ENCODE results near the gene MTAP.

The MTAP gene

DNA sequence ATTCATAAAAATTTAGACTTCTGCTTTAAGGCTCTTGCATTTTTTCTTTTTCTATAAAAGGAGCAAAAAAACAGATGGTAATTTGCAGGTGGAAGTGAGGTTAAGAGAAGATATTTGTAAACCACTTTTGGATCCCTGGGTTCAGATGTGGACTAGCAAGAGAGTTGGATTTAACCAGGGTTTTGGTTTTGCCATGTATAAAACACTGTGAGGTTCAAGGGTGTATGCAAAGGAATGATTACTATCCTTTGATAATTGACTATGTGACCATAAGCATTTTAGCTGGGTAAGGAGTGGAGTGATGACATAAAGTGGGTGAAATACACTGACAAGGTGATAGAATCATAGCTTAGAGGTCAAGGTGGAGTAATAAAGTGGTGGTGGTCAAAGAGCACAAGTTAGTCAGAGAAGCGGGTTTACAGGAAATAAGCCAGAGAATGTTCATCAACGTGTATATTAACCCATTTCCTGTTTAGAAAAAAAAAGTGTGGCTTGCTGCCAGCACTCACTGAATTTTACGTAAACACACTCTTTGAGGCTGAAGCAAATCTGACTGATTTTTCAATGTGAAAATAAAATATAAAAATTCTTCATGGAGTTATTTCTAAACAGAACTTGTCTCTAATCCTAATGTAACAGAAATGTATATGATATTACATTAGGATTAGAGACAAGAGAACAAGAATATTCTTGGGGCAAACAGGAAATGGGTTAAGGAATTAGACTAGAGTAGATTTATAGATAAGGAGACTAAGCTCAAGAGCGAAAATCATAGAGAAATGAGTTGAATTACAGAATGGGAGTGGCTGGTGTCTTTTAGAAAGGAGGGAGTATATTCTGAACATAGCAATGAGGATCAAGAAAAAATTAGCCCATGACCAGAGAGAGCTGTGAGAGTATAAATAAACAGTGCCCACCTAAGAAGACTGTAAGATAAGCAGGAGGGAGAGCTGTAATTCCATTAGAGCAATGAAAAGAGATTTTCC is 117.2 kb downstream of the MTAP start:
- H3K36me3 ChIP-seq (ENCODE audit: control insufficient read depth, insufficient read depth, low read length), result no peaks in the 10 kb centered on the region
- no peaks in the 10 kb centered on the region for H3K27me3 ChIP-seq (replicated peaks; ENCODE audit: control insufficient read depth, insufficient read depth, low read length)
- TF ChIP-seq, protein P1, sequence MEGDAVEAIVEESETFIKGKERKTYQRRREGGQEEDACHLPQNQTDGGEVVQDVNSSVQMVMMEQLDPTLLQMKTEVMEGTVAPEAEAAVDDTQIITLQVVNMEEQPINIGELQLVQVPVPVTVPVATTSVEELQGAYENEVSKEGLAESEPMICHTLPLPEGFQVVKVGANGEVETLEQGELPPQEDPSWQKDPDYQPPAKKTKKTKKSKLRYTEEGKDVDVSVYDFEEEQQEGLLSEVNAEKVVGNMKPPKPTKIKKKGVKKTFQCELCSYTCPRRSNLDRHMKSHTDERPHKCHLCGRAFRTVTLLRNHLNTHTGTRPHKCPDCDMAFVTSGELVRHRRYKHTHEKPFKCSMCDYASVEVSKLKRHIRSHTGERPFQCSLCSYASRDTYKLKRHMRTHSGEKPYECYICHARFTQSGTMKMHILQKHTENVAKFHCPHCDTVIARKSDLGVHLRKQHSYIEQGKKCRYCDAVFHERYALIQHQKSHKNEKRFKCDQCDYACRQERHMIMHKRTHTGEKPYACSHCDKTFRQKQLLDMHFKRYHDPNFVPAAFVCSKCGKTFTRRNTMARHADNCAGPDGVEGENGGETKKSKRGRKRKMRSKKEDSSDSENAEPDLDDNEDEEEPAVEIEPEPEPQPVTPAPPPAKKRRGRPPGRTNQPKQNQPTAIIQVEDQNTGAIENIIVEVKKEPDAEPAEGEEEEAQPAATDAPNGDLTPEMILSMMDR (IDR thresholded peaks at IDR 0.05; ENCODE audit: insufficient read depth, low read length, poor library complexity, severe bottlenecking), result no peak
- no peak for DNase-seq (ENCODE audit: extremely low read depth, insufficient read length)
- H3K4me3 ChIP-seq (replicated peaks; ENCODE audit: low read depth, low read length), result no peak overlapping the region

DNA sequence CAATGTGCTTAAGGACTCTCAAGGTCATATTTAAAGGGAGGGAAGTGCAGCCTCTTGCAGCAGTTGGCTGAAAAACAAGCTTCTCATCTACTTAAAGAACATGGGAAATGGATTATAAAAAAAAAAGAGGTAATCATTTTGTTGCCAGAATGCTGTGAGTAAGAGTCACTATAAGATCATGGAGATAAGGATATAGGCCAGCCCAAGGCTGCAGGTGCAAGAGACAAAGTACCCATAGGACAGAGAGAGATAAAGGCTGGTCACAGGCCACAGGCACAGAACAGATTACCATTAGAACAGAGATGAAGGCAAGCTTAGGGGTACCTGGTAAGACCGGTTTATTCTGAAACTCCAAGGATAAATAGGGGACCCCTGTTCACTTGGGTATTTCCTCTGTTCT is 121.3 kb downstream of the MTAP start:
- TF ChIP-seq, protein P1 (IDR thresholded peaks at IDR 0.05; ENCODE audit: insufficient read depth, low read length, poor library complexity, severe bottlenecking), result no peak
- Histone ChIP-seq H3K36me3 (ENCODE audit: control insufficient read depth, insufficient read depth, low read length) (no peaks in the 10 kb centered on the region), H3K4me3 (replicated peaks; ENCODE audit: low read depth, low read length) (no peak overlapping the region), H3K27me3 (replicated peaks; ENCODE audit: control insufficient read depth, insufficient read depth, low read length) (no peaks in the 10 kb centered on the region)
- no peak for DNase-seq (ENCODE audit: extremely low read depth, insufficient read length)

DNA sequence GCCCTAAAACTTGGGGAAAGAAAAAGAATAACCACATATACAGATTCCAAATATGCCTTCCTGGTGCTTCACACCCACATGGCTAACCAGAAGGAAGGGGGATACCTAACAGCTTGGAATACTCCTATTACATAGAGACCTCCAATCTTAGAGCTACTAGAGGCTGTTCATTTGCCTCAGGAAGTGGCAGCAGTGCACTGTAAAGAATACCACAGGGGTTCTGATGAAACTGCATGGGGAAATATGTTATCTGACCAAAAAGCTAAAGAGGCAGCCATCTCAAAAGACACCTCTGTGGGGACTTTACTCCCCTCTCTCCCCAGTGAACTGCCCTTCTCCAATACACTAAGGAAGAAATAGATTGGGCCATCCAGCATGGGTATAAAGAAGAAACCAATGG is 125.3 kb downstream of the MTAP start:
- TF ChIP-seq, protein P1 (IDR thresholded peaks at IDR 0.05; ENCODE audit: insufficient read depth, low read length, poor library complexity, severe bottlenecking), result no peak
- Histone ChIP-seq H3K4me3 (replicated peaks; ENCODE audit: low read depth, low read length) (no peak overlapping the region), H3K27me3 (replicated peaks; ENCODE audit: control insufficient read depth, insufficient read depth, low read length) (no peaks in the 10 kb centered on the region), H3K36me3 (ENCODE audit: control insufficient read depth, insufficient read depth, low read length) (no peaks in the 10 kb centered on the region)
- no peak for DNase-seq (ENCODE audit: extremely low read depth, insufficient read length)

DNA sequence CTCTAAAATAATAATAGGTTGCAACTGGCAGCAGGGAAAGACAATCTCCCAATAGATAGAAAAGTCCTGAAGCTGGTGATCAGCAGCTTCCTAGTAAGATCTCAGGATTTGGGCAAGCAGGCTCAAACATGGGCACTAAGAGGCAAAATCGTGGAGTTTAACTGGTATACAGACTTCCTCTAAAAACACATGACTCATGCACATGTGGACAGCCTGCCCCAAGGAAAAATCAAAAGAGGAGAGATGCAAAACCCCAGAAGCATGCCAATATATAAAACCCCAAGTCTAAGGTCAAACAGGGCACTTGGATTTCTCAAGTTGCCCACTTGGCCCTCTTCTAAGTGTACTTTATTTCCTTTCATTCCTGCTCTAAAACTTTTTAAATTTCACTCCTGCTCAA is 129.0 kb downstream of the MTAP start:
- no peaks in the 10 kb centered on the region for H3K36me3 ChIP-seq (ENCODE audit: control insufficient read depth, insufficient read depth, low read length)
- H3K27me3 ChIP-seq (replicated peaks; ENCODE audit: control insufficient read depth, insufficient read depth, low read length), result no peaks in the 10 kb centered on the region
- H3K4me3 ChIP-seq (replicated peaks; ENCODE audit: low read depth, low read length), result no peak overlapping the region
- TF ChIP-seq, protein P1 (IDR thresholded peaks at IDR 0.05; ENCODE audit: insufficient read depth, low read length, poor library complexity, severe bottlenecking), result no peak
- no peak for DNase-seq (ENCODE audit: extremely low read depth, insufficient read length)

DNA sequence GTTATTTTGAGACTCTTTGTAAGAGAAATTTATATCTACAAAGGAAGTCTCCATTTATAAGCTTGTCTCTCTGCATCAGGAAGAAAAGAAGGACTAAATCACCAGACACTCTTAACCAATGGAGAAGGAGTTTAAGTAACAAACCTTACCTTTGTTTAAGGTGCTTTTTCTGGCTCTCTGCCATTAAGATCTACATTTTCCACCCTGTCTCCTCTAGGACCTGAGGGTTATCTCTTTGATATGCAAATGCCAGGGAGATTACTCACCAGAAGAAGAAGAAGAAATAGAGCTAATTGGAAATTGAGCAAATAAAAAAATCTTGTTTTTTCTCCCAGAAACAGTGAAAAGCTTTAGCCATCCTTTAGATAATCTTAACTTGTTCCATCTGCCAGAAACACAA is 130.8 kb downstream of the MTAP start:
- Histone ChIP-seq H3K27me3 (replicated peaks; ENCODE audit: control insufficient read depth, insufficient read depth, low read length) (no peaks in the 10 kb centered on the region), H3K36me3 (ENCODE audit: control insufficient read depth, insufficient read depth, low read length) (no peaks in the 10 kb centered on the region), H3K4me3 (replicated peaks; ENCODE audit: low read depth, low read length) (no peak overlapping the region)
- TF ChIP-seq, protein P1 (IDR thresholded peaks at IDR 0.05; ENCODE audit: insufficient read depth, low read length, poor library complexity, severe bottlenecking), result no peak
- no peak for DNase-seq (ENCODE audit: extremely low read depth, insufficient read length)

Measured in GM06990 (cell line).